B cell (primary cell): Measurements from ENCODE around the gene ADARB2. TPM values are rescaled to one million over a fixed set of nuclear protein-coding genes. Genes with fewer than 3 reads are reported as not detected.
A peak's percentile ranks its signal among the peaks of the same experiment; 100 is the strongest.
"Not testable (repeated sequence)": the region's sequence is repeated elsewhere in the genome, so short reads cannot be mapped to it uniquely, and the experiment has no call there.

ENCODE experiments used
- ATAC-seq: fragments of 200-7000 bp; cut with Tn5 transposase; one replicate; pipeline ENCODE4 v1.10.0; 2021; ENCODE audit warnings: low read depth, mild to moderate bottlenecking, moderate number of reproducible peaks, moderate library complexity
- CTCF ChIA-PET: fragments of 350-600 bp; sonication (Branson Sonifier 250); formaldehyde crosslinking; loops from one replicate; lab custom pipeline; 2021; ENCODE audit warnings: antibody characterized with exemption, inconsistent platforms; lab: Charles Lee
- POLR2A ChIA-PET: fragments of 350-600 bp; sonication (Branson Sonifier 250); formaldehyde crosslinking; loops from one replicate; lab custom pipeline; 2021; ENCODE audit warnings: antibody characterized with exemption; lab: Charles Lee
- DNase-seq: peaks from one replicate; pipeline ENCODE4 v3.0.0; 2013
- H2AFZ ChIP-seq: 2 replicates; pipeline ENCODE4 v1.6.1; 2012; ENCODE audit warnings: mild to moderate bottlenecking, low read depth, low read length; ENCODE audit not compliant: insufficient read depth, poor library complexity, severe bottlenecking
- H3K27ac ChIP-seq, 2 donors: 1 replicate in 1 of 2; 2 replicates in 1 of 2; pipeline ENCODE4 v1.5.1; 2012 to 2013; ENCODE audit warnings: low read length in 2 of 2, mild to moderate bottlenecking in 2 of 2, moderate library complexity in 1 of 2
- H3K27me3 ChIP-seq, 4 experiments: fragments of 200-600 bp in 1 of 4; sonication (generic) in 1 of 4; replicated peaks in 1 of 4; 1 replicate in 2 of 4; 2 replicates in 2 of 4; pipeline versions ENCODE4 v1.6.1 to v1.7.0; 2013 to 2016; ENCODE audit warnings: low read length in 3 of 4, mild to moderate bottlenecking in 2 of 4, mixed read lengths in 1 of 4, moderate library complexity in 1 of 4; ENCODE audit not compliant: insufficient read depth in 4 of 4, control insufficient read depth in 3 of 4; ENCODE audit errors: control extremely low read depth in 1 of 4
- H3K36me3 ChIP-seq, 2 experiments: replicated peaks in 1 of 2; 1 replicate in 1 of 2; 2 replicates in 1 of 2; pipeline versions ENCODE4 v1.6.1 to v1.7.1; 2013; ENCODE audit warnings: low read length in 1 of 2; ENCODE audit not compliant: insufficient read depth in 2 of 2, control insufficient read depth in 1 of 2; ENCODE audit errors: control extremely low read depth in 1 of 2, extremely low read depth in 1 of 2
- H3K4me1 ChIP-seq, 2 donors: fragments of 200-600 bp in 1 of 2; sonication (generic) in 1 of 2; 1 replicate in 1 of 2; 2 replicates in 1 of 2; pipeline versions ENCODE4 v1.5.1 to v1.6.1; 2013 to 2017; ENCODE audit warnings: low read length in 2 of 2; ENCODE audit not compliant: control insufficient read depth in 2 of 2, insufficient read depth in 2 of 2
- H3K4me2 ChIP-seq: replicated peaks from 2 replicates; pipeline ENCODE3; 2012; ENCODE audit warnings: mild to moderate bottlenecking, low read depth, low read length; ENCODE audit not compliant: poor library complexity, severe bottlenecking
- H3K4me3 ChIP-seq, 5 experiments: fragments of 200-600 bp in 1 of 5; sonication (generic) in 1 of 5; 1 replicate in 3 of 5; 2 replicates in 2 of 5; pipeline versions ENCODE4 v1.5.1 to v1.7.0; 2011 to 2016; ENCODE audit warnings: low read length in 4 of 5, mild to moderate bottlenecking in 4 of 5, low read depth in 2 of 5, control low read depth in 1 of 5, moderate library complexity in 1 of 5; ENCODE audit not compliant: insufficient read depth in 1 of 5; ENCODE audit errors: control extremely low read depth in 1 of 5, extremely low read depth in 1 of 5
- H3K79me2 ChIP-seq: fragments of 200-600 bp; sonication (generic); one replicate; pipeline ENCODE4 v1.6.0; 2016; ENCODE audit warnings: low read length; ENCODE audit not compliant: control insufficient read depth, insufficient read depth
- H3K9ac ChIP-seq: fragments of 200-600 bp; sonication (generic); 2 replicates; pipeline ENCODE4 v1.6.1; 2017; ENCODE audit warnings: mild to moderate bottlenecking, low read length, moderate library complexity
- H3K9me3 ChIP-seq, 3 donors: one replicate each; pipeline versions ENCODE4 v1.6.1 to v1.7.1; 2013; ENCODE audit warnings: low read length in 2 of 3; ENCODE audit not compliant: control insufficient read depth in 2 of 3, insufficient read depth in 1 of 3; ENCODE audit errors: control extremely low read depth in 1 of 3
- H4K20me1 ChIP-seq: 2 replicates; pipeline ENCODE4 v1.6.0; 2012; ENCODE audit warnings: mild to moderate bottlenecking, low read length; ENCODE audit not compliant: insufficient read depth, control insufficient read depth, poor library complexity, severe bottlenecking
- H3K27ac Mint-ChIP-seq: one replicate; pipeline ENCODE4 v1.8.0; 2021; ENCODE audit warnings: mixed read lengths
- H3K27me3 Mint-ChIP-seq: one replicate; pipeline ENCODE4 v1.8.0; 2021; ENCODE audit warnings: mixed read lengths
- H3K4me1 Mint-ChIP-seq: one replicate; pipeline ENCODE4 v1.8.0; 2021; ENCODE audit warnings: mixed read lengths
- H3K4me3 Mint-ChIP-seq: one replicate; pipeline ENCODE4 v1.8.0; 2021; ENCODE audit warnings: mixed read lengths
- H3K9me3 Mint-ChIP-seq: one replicate; pipeline ENCODE4 v1.8.0; 2022; ENCODE audit warnings: mixed read lengths; ENCODE audit not compliant: insufficient read depth
- CTCF ChIP-seq: fragments of 200-600 bp; IDR thresholded peaks from one replicate; pipeline ENCODE4 v1.8.0; 2022; ENCODE audit warnings: antibody characterized with exemption, mild to moderate bottlenecking
- EZH2 ChIP-seq: IDR thresholded peaks from 2 replicates; pipeline ENCODE4 v1.6.1; 2012; ENCODE audit warnings: borderline replicate concordance, low read depth, mild to moderate bottlenecking, moderate library complexity, low read length; ENCODE audit not compliant: insufficient read depth, poor library complexity, severe bottlenecking
- WGBS: methylation state at CpG from one replicate; pipeline ENCODE4 v1.1.5; 2013; ENCODE audit warnings: missing lambda C conversion rate; ENCODE audit not compliant: insufficient coverage; 5-methylcytosine and 5-hydroxymethylcytosine counted together
- intact Hi-C: fragments of 100-400 bp; cut with micrococcal nuclease; formaldehyde crosslinking; loops from one replicate; pipeline ENCODE4 v1.10.0; 2022
- polyA plus RNA-seq: library from polyadenylated mRNA; depleted of rRNA; stranded (reverse); fragments of >200 nt; gene quantifications from 2 replicates; pipeline ENCODE4 v1.2.3, GENCODE V29; 2012
- total RNA-seq, 2 donors: library from RNA; stranded (reverse); fragments of 120-200 nt in 1 of 2; gene quantifications; 1 replicate in 1 of 2; 2 replicates in 1 of 2; pipeline versions ENCODE4 v1.2.3 to v1.2.4, GENCODE V29; 2013 to 2022

The ADARB2 gene
- total and polyA plus RNA-seq, 2 donors (not counting 1 experiment from before 2014, with no cell fraction given): 0.13 to 0.96 TPM

- ChIA-PET POLR2A (no interaction called here), CTCF (no interaction called here)
- H3K9me3 Mint-ChIP-seq: no peaks in the 10 kb centered on the region
- no peaks in the 10 kb centered on the region for H4K20me1 ChIP-seq
- H3K4me2 ChIP-seq: no peak overlapping the region
- ATAC-seq (peak; percentile 11), DNase-seq (peak; percentile 48)
- H3K4me3 Mint-ChIP-seq: peak overlapping the region; percentile 17
- no peak overlapping the region for H3K27ac ChIP-seq
- TF ChIP-seq CTCF (no peak), EZH2 (no peak)
- peaks cover 0 to 8% (median 0%) of the 10 kb centered on the region in 3 donors for H3K9me3 ChIP-seq
- intact Hi-C loops: no loop called here
- H3K27me3 ChIP-seq: no peaks in the 10 kb centered on the region
- H3K4me1 Mint-ChIP-seq: peaks cover 59% of the 10 kb centered on the region
- H3K4me3 ChIP-seq: no peak overlapping the region
- H3K27ac Mint-ChIP-seq: no peak overlapping the region
- no peak overlapping the region for H3K9ac ChIP-seq
- no peaks in the 10 kb centered on the region for H3K36me3 ChIP-seq
- H3K79me2 ChIP-seq: no peaks in the 10 kb centered on the region
- no peak overlapping the region for H2AFZ ChIP-seq
- peaks cover 10% of the 10 kb centered on the region for H3K27me3 Mint-ChIP-seq
- peaks cover 27 to 39% of the 10 kb centered on the region in 2 donors for H3K4me1 ChIP-seq
- 29% methylated on average over 4 of the region's 9 CpGs for WGBS
These were observed 276.3 kb downstream of the ADARB2 start for GRCh38 chr10:1461016-1461415.

DNA sequence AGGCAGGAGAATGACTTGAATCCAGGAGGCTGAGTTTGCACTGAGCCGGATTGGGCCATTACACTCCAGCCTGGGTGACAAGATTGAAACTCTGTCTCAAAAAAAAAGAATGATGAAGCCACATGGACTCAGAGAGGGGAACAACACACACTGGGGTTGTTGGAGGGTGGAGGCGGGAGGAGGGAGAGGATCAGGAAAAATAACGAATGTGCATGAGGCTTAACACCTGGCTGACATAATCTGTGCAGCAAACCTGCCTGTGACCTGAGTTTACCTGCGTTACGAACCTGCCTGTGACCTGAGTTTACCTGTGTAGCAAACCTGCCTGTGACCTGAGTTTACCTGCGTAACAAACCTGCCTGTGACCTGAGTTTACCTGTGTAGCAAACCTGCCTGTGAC lies 277.7 kb downstream of the ADARB2 start:
- H3K36me3 ChIP-seq, H3K27me3 Mint-ChIP-seq, H3K27me3 ChIP-seq, H2AFZ ChIP-seq, H3K9me3 Mint-ChIP-seq, H3K4me3 ChIP-seq, H3K4me3 Mint-ChIP-seq, DNase-seq, H3K4me2 ChIP-seq, H3K9me3 ChIP-seq, H4K20me1 ChIP-seq, H3K79me2 ChIP-seq, H3K27ac ChIP-seq, intact Hi-C loops, H3K9ac ChIP-seq, ATAC-seq, POLR2A ChIA-PET, H3K27ac Mint-ChIP-seq: not testable (repeated sequence)
- peaks cover 59% of the 10 kb centered on the region for H3K4me1 Mint-ChIP-seq
- CTCF ChIA-PET: interaction anchor here (1.3 kb wide), 1 partner anchor 12 kb away, joined by 3 read pairs; no protein-coding TSS in a partner anchor
- H3K4me1 ChIP-seq: peaks cover 27 to 38% of the 10 kb centered on the region in 2 donors
- WGBS: 93% methylated on average over 5 of the region's 6 CpGs
